Adrenal gland (tissue), 5 donors: ENCODE data around the gene DLEC1.

Experiments used
- CTCF ChIP-seq, 6 experiments: fragments of 450-650 bp in 4 of 6; fragments of 200-600 bp in 2 of 6; sonication (generic) in 1 of 6; IDR thresholded peaks; 1 replicate in 5 of 6; 2 replicates in 1 of 6; pipeline versions ENCODE4 v1.5.1 to v1.8.0; 2016 to 2021; ENCODE audit warnings: antibody characterized with exemption in 6 of 6, mild to moderate bottlenecking in 2 of 6, moderate library complexity in 1 of 6
- POLR2A ChIP-seq, 2 donors: fragments of 450-650 bp; IDR thresholded peaks; one replicate each; pipeline ENCODE4 v1.6.1; 2017; ENCODE audit warnings: antibody characterized with exemption in 2 of 2, mild to moderate bottlenecking in 2 of 2, moderate library complexity in 1 of 2
- donor health status: DM: no; HTN: no; CAD: no.

GRCh38 chr3:38121832-38122461, 82.9 kb downstream of the DLEC1 start:
- TF ChIP-seq CTCF (IDR thresholded peaks at IDR 0.05) (no peak), POLR2A (IDR thresholded peaks at IDR 0.05) (no peak)
